Fibroblast of pulmonary artery (primary cell): ENCODE measurements around the gene SLC8A1.
A peak's percentile ranks its signal among the peaks of the same experiment; 100 is the strongest.

Experiments
- DNase-seq: peaks from one replicate; pipeline ENCODE4 v3.0.0-alpha.2; 2010; ENCODE audit warnings: low read depth
- H3K4me3 ChIP-seq: replicated peaks from 2 replicates; pipeline ENCODE4 v1.5.1; 2011; ENCODE audit warnings: low read depth, mild to moderate bottlenecking, control low read depth, low read length, moderate library complexity
- CTCF ChIP-seq: IDR thresholded peaks from 2 replicates; pipeline ENCODE4 v1.5.1; 2011; ENCODE audit warnings: mild to moderate bottlenecking, control low read depth, low read length, inconsistent platforms; ENCODE audit errors: missing control alignments

The SLC8A1 gene

GRCh38 chr2:40230186-40230585 lies 221.7 kb downstream of the SLC8A1 start:
- TF ChIP-seq CTCF, result no peak
- no peak for DNase-seq
- H3K4me3 ChIP-seq, result no peak overlapping the region

- DNase-seq, result no peak
- H3K4me3 ChIP-seq, result no peak overlapping the region
- no peak for TF ChIP-seq CTCF
These were observed 223.6 kb downstream of the SLC8A1 start for GRCh38 chr2:40228310-40228709.

- DNase-seq, result no peak
- TF ChIP-seq CTCF, result no peak
These were observed 224.7 kb downstream of the SLC8A1 start for GRCh38 chr2:40227210-40227609.

GRCh38 chr2:40226637-40227036 lies 225.3 kb downstream of the SLC8A1 start:
- TF ChIP-seq CTCF, result no peak
- no peak for DNase-seq
- no peak overlapping the region for H3K4me3 ChIP-seq

More at GRCh38 chr2:40227210-40227609, 224.7 kb downstream of the SLC8A1 start:
- H3K4me3 ChIP-seq, result no peak overlapping the region

GRCh38 chr2:40225670-40226210 lies 226.2 kb downstream of the SLC8A1 start:
- DNase-seq, result no peak
- H3K4me3 ChIP-seq, result no peak overlapping the region
- no peak for TF ChIP-seq CTCF

GRCh38 chr2:40224318-40224717 lies 227.6 kb downstream of the SLC8A1 start:
- no peak overlapping the region for H3K4me3 ChIP-seq
- no peak for DNase-seq
- TF ChIP-seq CTCF, result no peak

GRCh38 chr2:40220177-40220925 lies 231.5 kb downstream of the SLC8A1 start:
- no peak overlapping the region for H3K4me3 ChIP-seq
- TF ChIP-seq CTCF, result no peak
- peak; percentile 76 for DNase-seq
